Globus pallidus (tissue), 1 donor: ENCODE results near the gene ERC1.
A peak's percentile ranks its signal among the peaks of the same experiment; 100 is the strongest.

Experiments
- DNase-seq: peaks from one replicate; pipeline ENCODE4 v3.0.0-alpha.2; 2015; ENCODE audit warnings: low spot score

The ERC1 gene

GRCh38 chr12:1539135-1539534 is 548.1 kb downstream of the ERC1 start:
- no peak for DNase-seq

DNA sequence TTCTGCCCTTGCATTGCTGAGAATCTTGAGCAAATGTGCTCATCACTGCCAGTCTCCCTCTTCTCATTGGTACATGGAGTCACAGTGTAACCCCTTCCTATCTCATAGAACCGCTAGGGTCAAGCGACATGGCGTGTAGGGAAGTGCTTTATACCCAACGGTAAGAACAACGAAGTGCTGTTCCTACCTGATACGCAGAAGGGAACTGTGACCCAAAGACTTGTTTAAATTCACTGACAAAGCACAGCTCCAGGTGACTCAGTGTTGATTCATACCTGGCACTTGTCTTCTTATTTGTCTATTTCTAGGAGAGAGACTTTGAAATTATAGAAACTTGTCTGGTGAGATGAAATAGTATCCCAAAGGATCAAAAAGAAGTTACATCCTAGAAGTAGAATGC is 549.7 kb downstream of the ERC1 start:
- DNase-seq, result no peak

DNA sequence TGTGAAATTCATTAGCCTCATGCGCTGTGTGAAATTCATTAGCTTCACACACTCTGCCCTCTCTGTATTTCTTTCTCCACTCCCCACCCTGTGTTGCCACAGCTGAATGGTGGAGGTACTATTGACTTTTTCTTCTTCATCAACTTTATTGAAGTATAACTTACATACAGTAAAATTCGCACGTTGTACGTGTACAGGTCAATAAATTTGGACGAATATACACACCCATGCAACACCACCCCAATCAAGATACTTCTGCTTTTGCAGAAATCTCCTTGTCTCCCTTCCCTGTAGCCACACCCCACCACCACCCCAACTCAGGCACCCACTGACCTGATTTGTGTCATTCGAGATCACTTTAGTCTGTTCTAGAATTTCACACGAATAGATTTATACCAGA is 551.6 kb downstream of the ERC1 start:
- DNase-seq, result no peak

GRCh38 chr12:1544996-1545700 is 554.1 kb downstream of the ERC1 start:
- peak; percentile 12 for DNase-seq
